Calu3 (cell line): ENCODE results near the gene COMT. TPM values are rescaled to one million over a fixed set of nuclear protein-coding genes. Genes with fewer than 3 reads are reported as not detected.

Source experiments
- BruUV-seq: library from RNA; stranded (reverse); fragments of 400-500 nt; replicated peaks from 2 replicates; lab custom pipeline; 2021; lab: Mats Ljungman, UMichigan
- CTCF ChIA-PET: fragments of 300-600 bp; sonication (Branson Sonifier 250); formaldehyde crosslinking; loops from one replicate; lab custom pipeline; 2022; ENCODE audit warnings: antibody characterized with exemption; lab: Charles Lee
- DNase-seq: peaks from one replicate; pipeline ENCODE4 v3.0.0; 2022
- H3K27ac Mint-ChIP-seq: one replicate; pipeline ENCODE4 v1.8.0; 2022; ENCODE audit warnings: mixed read lengths; ENCODE audit not compliant: unreplicated experiment
- H3K27me3 Mint-ChIP-seq: one replicate; pipeline ENCODE4 v1.8.0; 2022; ENCODE audit warnings: mixed read lengths; ENCODE audit not compliant: unreplicated experiment
- H3K36me3 Mint-ChIP-seq: one replicate; pipeline ENCODE4 v1.8.0; 2022; ENCODE audit warnings: mild to moderate bottlenecking, moderate library complexity, mixed read lengths; ENCODE audit not compliant: insufficient read depth, unreplicated experiment
- H3K4me1 Mint-ChIP-seq: one replicate; pipeline ENCODE4 v1.8.0; 2022; ENCODE audit warnings: mild to moderate bottlenecking, low read depth, mixed read lengths; ENCODE audit not compliant: unreplicated experiment
- H3K4me3 Mint-ChIP-seq: one replicate; pipeline ENCODE4 v1.8.0; 2022; ENCODE audit warnings: mild to moderate bottlenecking, low read depth, moderate library complexity, mixed read lengths; ENCODE audit not compliant: unreplicated experiment
- H3K9me3 Mint-ChIP-seq: one replicate; pipeline ENCODE4 v1.8.0; 2022; ENCODE audit warnings: low read depth, mixed read lengths; ENCODE audit not compliant: unreplicated experiment
- intact Hi-C: fragments of 100-400 bp; cut with micrococcal nuclease; formaldehyde crosslinking; loops from one replicate; pipeline ENCODE4 v1.10.0; 2022; ENCODE audit not compliant: unreplicated experiment
- total RNA-seq: library from RNA; stranded (reverse); gene quantifications from 2 replicates; pipeline ENCODE4 v1.2.3, GENCODE V29; 2022
- TF ChIP-seq, protein P1 (sequence below): fragments of 200-600 bp; IDR thresholded peaks from one replicate; pipeline ENCODE4 v1.8.0; 2022; ENCODE audit warnings: antibody characterized with exemption; ENCODE audit not compliant: unreplicated experiment

The COMT gene
- total RNA-seq, 1 experiment from 2014 or later = 170 TPM

DNA sequence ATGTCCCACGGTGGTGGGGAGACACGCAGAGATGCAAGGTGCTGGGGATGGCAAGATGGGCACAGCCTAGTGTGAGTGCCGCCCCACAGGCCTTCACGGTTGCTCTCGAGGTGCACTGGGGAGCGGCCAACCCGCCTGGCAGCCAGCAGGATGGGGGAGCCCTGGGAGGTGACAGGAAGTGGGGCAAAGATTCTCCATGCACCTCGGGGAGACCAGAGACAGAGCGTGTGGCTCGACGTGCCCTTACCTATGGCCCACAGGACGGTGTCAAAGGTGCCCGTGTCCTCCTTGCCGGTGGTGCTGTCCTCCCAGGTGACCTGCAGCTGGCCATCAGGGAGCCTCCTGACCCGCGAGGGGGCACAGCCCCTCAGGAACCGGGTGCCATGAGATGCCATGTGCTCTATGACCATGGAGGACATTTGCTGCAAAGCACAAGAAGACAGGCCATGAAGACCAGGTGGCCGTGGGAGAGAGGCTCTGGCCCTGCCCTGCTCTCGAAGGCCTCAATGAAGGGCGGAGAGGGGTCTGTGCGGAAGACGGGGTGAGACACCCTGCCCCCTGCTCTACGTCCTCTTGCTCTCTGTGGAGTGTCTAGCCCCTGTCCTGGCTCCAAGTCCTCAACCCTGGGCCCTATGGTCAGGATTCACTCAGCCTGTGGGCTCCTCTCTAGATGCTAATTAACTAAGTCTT, 46.3 kb upstream of the COMT start:
- no TSS peak for BruUV-seq
- no peak overlapping the region for H3K4me3 Mint-ChIP-seq

GRCh38 chr22:19896665-19897355, 44.8 kb upstream of the COMT start:
- CTCF ChIA-PET = interaction anchor here (0.8 kb wide), 1 partner anchor 13 kb away, joined by 3 read pairs; no protein-coding TSS in a partner anchor
- no peak overlapping the region for H3K27ac Mint-ChIP-seq
- H3K27me3 Mint-ChIP-seq = no peaks in the 10 kb centered on the region
- TF ChIP-seq, protein P1, sequence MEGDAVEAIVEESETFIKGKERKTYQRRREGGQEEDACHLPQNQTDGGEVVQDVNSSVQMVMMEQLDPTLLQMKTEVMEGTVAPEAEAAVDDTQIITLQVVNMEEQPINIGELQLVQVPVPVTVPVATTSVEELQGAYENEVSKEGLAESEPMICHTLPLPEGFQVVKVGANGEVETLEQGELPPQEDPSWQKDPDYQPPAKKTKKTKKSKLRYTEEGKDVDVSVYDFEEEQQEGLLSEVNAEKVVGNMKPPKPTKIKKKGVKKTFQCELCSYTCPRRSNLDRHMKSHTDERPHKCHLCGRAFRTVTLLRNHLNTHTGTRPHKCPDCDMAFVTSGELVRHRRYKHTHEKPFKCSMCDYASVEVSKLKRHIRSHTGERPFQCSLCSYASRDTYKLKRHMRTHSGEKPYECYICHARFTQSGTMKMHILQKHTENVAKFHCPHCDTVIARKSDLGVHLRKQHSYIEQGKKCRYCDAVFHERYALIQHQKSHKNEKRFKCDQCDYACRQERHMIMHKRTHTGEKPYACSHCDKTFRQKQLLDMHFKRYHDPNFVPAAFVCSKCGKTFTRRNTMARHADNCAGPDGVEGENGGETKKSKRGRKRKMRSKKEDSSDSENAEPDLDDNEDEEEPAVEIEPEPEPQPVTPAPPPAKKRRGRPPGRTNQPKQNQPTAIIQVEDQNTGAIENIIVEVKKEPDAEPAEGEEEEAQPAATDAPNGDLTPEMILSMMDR = no peak
- no TSS peak for BruUV-seq
- intact Hi-C loops = no loop called here
- DNase-seq = no peak
- H3K36me3 Mint-ChIP-seq = no peaks in the 10 kb centered on the region
- no peaks in the 10 kb centered on the region for H3K9me3 Mint-ChIP-seq
- H3K4me3 Mint-ChIP-seq = no peak overlapping the region
- no peaks in the 10 kb centered on the region for H3K4me1 Mint-ChIP-seq

More for the DNA sequence above, 46.3 kb upstream of the COMT start:
- TF ChIP-seq, protein P1 = no peak
- Mint-ChIP-seq H3K9me3 (no peaks in the 10 kb centered on the region), H3K36me3 (no peaks in the 10 kb centered on the region), H3K27ac (no peak overlapping the region), H3K4me1 (no peaks in the 10 kb centered on the region), H3K27me3 (no peaks in the 10 kb centered on the region)
- CTCF ChIA-PET = no interaction called here
- no peak for DNase-seq
- intact Hi-C loops = no loop called here

GRCh38 chr22:19897726-19898125, 43.8 kb upstream of the COMT start:
- intact Hi-C loops = no loop called here
- BruUV-seq = no TSS peak
- CTCF ChIA-PET = interaction anchor here (0.8 kb wide), 1 partner anchor 12 kb away, joined by 3 read pairs; no protein-coding TSS in a partner anchor
- Mint-ChIP-seq H3K27me3 (no peaks in the 10 kb centered on the region), H3K9me3 (no peaks in the 10 kb centered on the region), H3K4me1 (no peaks in the 10 kb centered on the region), H3K4me3 (no peak overlapping the region), H3K27ac (no peak overlapping the region), H3K36me3 (no peaks in the 10 kb centered on the region)
- no peak for DNase-seq
- TF ChIP-seq, protein P1 = no peak

- CTCF ChIA-PET = interaction anchor here (0.7 kb wide), 1 partner anchor 188 kb away, joined by 4 read pairs; no protein-coding TSS in a partner anchor
- intact Hi-C loops = no loop called here
- no peaks in the 10 kb centered on the region for H3K9me3 Mint-ChIP-seq
- TF ChIP-seq, protein P1 = no peak
- no peak for DNase-seq
- no peak overlapping the region for H3K4me3 Mint-ChIP-seq
- H3K27me3 Mint-ChIP-seq = no peaks in the 10 kb centered on the region
- BruUV-seq = no TSS peak
- H3K4me1 Mint-ChIP-seq = no peaks in the 10 kb centered on the region
- H3K27ac Mint-ChIP-seq = no peak overlapping the region
- no peaks in the 10 kb centered on the region for H3K36me3 Mint-ChIP-seq
Measured at GRCh38 chr22:19898145-19898544, 43.4 kb upstream of the COMT start.
